ENCODE data around the gene LYPD6B. TPM values are rescaled to one million over a fixed set of nuclear protein-coding genes. Genes with fewer than 3 reads are reported as not detected.

The LYPD6B gene
- total RNA-seq, 1 experiment from 2014 or later, result 0.37 TPM

- POLR2A ChIA-PET, result no interaction called here
These were observed 22.7 kb downstream of the LYPD6B start for GRCh38 chr2:149061133-149061745.

DNA sequence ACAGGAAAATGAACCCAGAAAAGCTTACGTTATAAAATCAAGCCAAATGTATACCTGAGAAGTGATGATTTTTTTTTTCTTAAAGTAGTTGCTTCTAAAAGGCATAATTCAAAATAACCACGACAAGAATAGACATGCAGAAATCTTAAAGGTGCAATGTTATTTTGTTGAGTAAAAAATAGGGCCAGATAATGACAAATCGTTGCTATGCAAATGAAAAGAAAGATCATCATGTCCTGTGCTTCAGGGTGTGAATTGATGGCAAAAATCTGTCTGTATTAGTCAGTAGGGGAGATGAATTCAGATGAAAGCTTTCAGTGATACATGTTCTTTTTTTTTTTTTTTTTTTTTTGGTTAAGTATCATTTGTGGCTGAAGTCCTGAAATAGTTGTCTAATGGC, 24.0 kb downstream of the LYPD6B start:
- ChIA-PET POLR2A (interaction anchor here (0.6 kb wide), 1 partner anchor 66 kb away, joined by 3 read pairs; no protein-coding TSS in a partner anchor), CTCF (interaction anchor here (0.6 to 0.7 kb wide), 3 partner anchors 45 to 276 kb away, joined by 3 to 6 read pairs (median 3); no protein-coding TSS in a partner anchor)
- no peaks in the 10 kb centered on the region for H3K36me3 Mint-ChIP-seq (ENCODE audit: insufficient read depth, unreplicated experiment)
- no peak for DNase-seq (ENCODE audit: unreplicated experiment)
- H3K27ac Mint-ChIP-seq (ENCODE audit: low read depth, unreplicated experiment), result no peak overlapping the region
- TF ChIP-seq, protein P1, sequence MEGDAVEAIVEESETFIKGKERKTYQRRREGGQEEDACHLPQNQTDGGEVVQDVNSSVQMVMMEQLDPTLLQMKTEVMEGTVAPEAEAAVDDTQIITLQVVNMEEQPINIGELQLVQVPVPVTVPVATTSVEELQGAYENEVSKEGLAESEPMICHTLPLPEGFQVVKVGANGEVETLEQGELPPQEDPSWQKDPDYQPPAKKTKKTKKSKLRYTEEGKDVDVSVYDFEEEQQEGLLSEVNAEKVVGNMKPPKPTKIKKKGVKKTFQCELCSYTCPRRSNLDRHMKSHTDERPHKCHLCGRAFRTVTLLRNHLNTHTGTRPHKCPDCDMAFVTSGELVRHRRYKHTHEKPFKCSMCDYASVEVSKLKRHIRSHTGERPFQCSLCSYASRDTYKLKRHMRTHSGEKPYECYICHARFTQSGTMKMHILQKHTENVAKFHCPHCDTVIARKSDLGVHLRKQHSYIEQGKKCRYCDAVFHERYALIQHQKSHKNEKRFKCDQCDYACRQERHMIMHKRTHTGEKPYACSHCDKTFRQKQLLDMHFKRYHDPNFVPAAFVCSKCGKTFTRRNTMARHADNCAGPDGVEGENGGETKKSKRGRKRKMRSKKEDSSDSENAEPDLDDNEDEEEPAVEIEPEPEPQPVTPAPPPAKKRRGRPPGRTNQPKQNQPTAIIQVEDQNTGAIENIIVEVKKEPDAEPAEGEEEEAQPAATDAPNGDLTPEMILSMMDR (IDR thresholded peaks at IDR 0.05; ENCODE audit: unreplicated experiment), result no peak
- BruUV-seq (replicated peaks), result no TSS peak
- intact Hi-C loops (cut with micrococcal nuclease), result no loop called here
- no peak overlapping the region for H3K4me3 Mint-ChIP-seq (ENCODE audit: unreplicated experiment)
- no peaks in the 10 kb centered on the region for H3K27me3 Mint-ChIP-seq (ENCODE audit: insufficient read depth, unreplicated experiment)
- no peaks in the 10 kb centered on the region for H3K4me1 Mint-ChIP-seq (ENCODE audit: insufficient read depth, unreplicated experiment)
- H3K9me3 Mint-ChIP-seq (ENCODE audit: unreplicated experiment), result no peaks in the 10 kb centered on the region

More at GRCh38 chr2:149061133-149061745, 22.7 kb downstream of the LYPD6B start:
- Mint-ChIP-seq H3K27me3 (ENCODE audit: insufficient read depth, unreplicated experiment) (no peaks in the 10 kb centered on the region), H3K4me1 (ENCODE audit: insufficient read depth, unreplicated experiment) (no peaks in the 10 kb centered on the region), H3K9me3 (ENCODE audit: unreplicated experiment) (no peaks in the 10 kb centered on the region), H3K4me3 (ENCODE audit: unreplicated experiment) (no peak overlapping the region), H3K27ac (ENCODE audit: low read depth, unreplicated experiment) (no peak overlapping the region), H3K36me3 (ENCODE audit: insufficient read depth, unreplicated experiment) (no peaks in the 10 kb centered on the region)
- TF ChIP-seq, protein P1 (IDR thresholded peaks at IDR 0.05; ENCODE audit: unreplicated experiment), result no peak
- no peak for DNase-seq (ENCODE audit: unreplicated experiment)
- intact Hi-C loops (cut with micrococcal nuclease), result no loop called here
- CTCF ChIA-PET, result interaction anchor here (0.7 kb wide), 1 partner anchor 23 kb away, joined by 5 read pairs; no protein-coding TSS in a partner anchor
- no TSS peak for BruUV-seq (replicated peaks)

DNA sequence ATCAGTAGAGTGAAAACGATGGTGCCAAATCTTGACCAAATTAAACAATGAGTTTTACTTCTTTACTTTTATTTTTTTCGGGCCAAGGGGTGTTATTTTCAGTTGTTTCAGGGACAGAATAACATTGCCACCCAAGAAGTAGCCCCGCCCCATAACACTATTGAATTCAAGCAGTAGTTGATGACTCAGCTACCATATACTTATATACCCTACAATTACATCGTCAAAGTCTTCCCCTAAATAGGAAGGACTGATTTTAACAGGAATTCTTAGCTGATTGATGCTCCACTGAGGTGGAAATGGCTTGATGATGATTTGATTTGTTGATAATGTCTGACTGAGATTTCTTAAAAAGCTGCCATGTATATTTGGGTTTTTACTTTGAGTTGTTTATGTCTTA, 24.7 kb downstream of the LYPD6B start:
- DNase-seq (ENCODE audit: unreplicated experiment), result no peak
- ChIA-PET POLR2A (interaction anchor here (0.6 kb wide), 1 partner anchor 65 kb away, joined by 3 read pairs; no protein-coding TSS in a partner anchor), CTCF (interaction anchor here (0.6 to 0.9 kb wide), 4 partner anchors 16 to 275 kb away, joined by 3 to 6 read pairs (median 3); no protein-coding TSS in a partner anchor)
- no peak overlapping the region for H3K4me3 Mint-ChIP-seq (ENCODE audit: unreplicated experiment)
- BruUV-seq (replicated peaks), result no TSS peak
- intact Hi-C loops (cut with micrococcal nuclease), result no loop called here
- H3K27me3 Mint-ChIP-seq (ENCODE audit: insufficient read depth, unreplicated experiment), result no peaks in the 10 kb centered on the region
- H3K4me1 Mint-ChIP-seq (ENCODE audit: insufficient read depth, unreplicated experiment), result no peaks in the 10 kb centered on the region
- H3K36me3 Mint-ChIP-seq (ENCODE audit: insufficient read depth, unreplicated experiment), result no peaks in the 10 kb centered on the region
- TF ChIP-seq, protein P1 (IDR thresholded peaks at IDR 0.05; ENCODE audit: unreplicated experiment), result no peak
- no peaks in the 10 kb centered on the region for H3K9me3 Mint-ChIP-seq (ENCODE audit: unreplicated experiment)
- no peak overlapping the region for H3K27ac Mint-ChIP-seq (ENCODE audit: low read depth, unreplicated experiment)

- ChIA-PET POLR2A (no interaction called here), CTCF (no interaction called here)
- H3K4me3 Mint-ChIP-seq (ENCODE audit: unreplicated experiment), result no peak overlapping the region
- no peak overlapping the region for H3K27ac Mint-ChIP-seq (ENCODE audit: low read depth, unreplicated experiment)
- no peaks in the 10 kb centered on the region for H3K9me3 Mint-ChIP-seq (ENCODE audit: unreplicated experiment)
- intact Hi-C loops (cut with micrococcal nuclease), result no loop called here
- peaks cover 9% of the 10 kb centered on the region for H3K4me1 Mint-ChIP-seq (ENCODE audit: insufficient read depth, unreplicated experiment)
- H3K36me3 Mint-ChIP-seq (ENCODE audit: insufficient read depth, unreplicated experiment), result no peaks in the 10 kb centered on the region
- DNase-seq (ENCODE audit: unreplicated experiment), result no peak
- TF ChIP-seq, protein P1 (IDR thresholded peaks at IDR 0.05; ENCODE audit: unreplicated experiment), result no peak
- no peaks in the 10 kb centered on the region for H3K27me3 Mint-ChIP-seq (ENCODE audit: insufficient read depth, unreplicated experiment)
- BruUV-seq (replicated peaks), result no TSS peak
These were observed 25.9 kb downstream of the LYPD6B start for GRCh38 chr2:149064365-149064841.

All from MCF 10A (cell line).